Thoracic aorta (tissue), 2 donors: ENCODE results near the gene SLC4A3. TPM values are rescaled to one million over a fixed set of nuclear protein-coding genes. Genes with fewer than 3 reads are reported as not detected.

Source experiments
- ATAC-seq: fragments of 150-250 bp; one replicate; pipeline ENCODE4 v1.8.0; 2017; ENCODE audit warnings: low read depth; ENCODE audit not compliant: insufficient number of reproducible peaks, low FRiP score
- DNase-seq: peaks from one replicate; pipeline ENCODE4 v3.0.0-alpha.2; 2020; ENCODE audit warnings: low spot score
- H3K27ac ChIP-seq, 2 donors: fragments of 200-600 bp; sonication (generic); 1 replicate in 1 of 2; 2 replicates in 1 of 2; pipeline ENCODE4 v1.5.1; 2016; ENCODE audit warnings: mild to moderate bottlenecking in 2 of 2, moderate library complexity in 2 of 2
- H3K27me3 ChIP-seq: fragments of 200-600 bp; sonication (generic); replicated peaks from 2 replicates; pipeline ENCODE4 v1.6.0; 2016; ENCODE audit warnings: mild to moderate bottlenecking; ENCODE audit not compliant: insufficient read depth
- H3K36me3 ChIP-seq: fragments of 200-600 bp; sonication (generic); one replicate; pipeline ENCODE4 v1.5.1; 2016
- H3K4me1 ChIP-seq, 2 donors: fragments of 200-600 bp; sonication (generic); 1 replicate in 1 of 2; 2 replicates in 1 of 2; pipeline versions ENCODE4 v1.5.1 to v1.6.0; 2016; ENCODE audit warnings: low read depth in 2 of 2, mild to moderate bottlenecking in 1 of 2; ENCODE audit not compliant: control insufficient read depth in 1 of 2
- H3K4me3 ChIP-seq: fragments of 200-600 bp; sonication (generic); 2 replicates; pipeline ENCODE4 v1.5.1; 2016; ENCODE audit warnings: mild to moderate bottlenecking
- H3K9me3 ChIP-seq: fragments of 200-600 bp; sonication (generic); 2 replicates; pipeline ENCODE4 v1.5.1; 2016
- total RNA-seq, 2 donors: library from RNA; depleted of rRNA; stranded (reverse); fragments of >200 nt; gene quantifications; one replicate each; pipeline versions ENCODE4 v1.1.0 to v1.2.3, GENCODE V29; 2016
- TF ChIP-seq, protein P1 (sequence below): fragments of 200-600 bp; sonication (generic); IDR thresholded peaks from one replicate; pipeline ENCODE4 v1.5.1; 2019; ENCODE audit warnings: antibody characterized with exemption

SLC4A3 gene
- total RNA-seq, 2 donors from 2014 or later = 5.6 to 6.5 TPM

- no peak for ATAC-seq
- Histone ChIP-seq H3K27me3 (no peaks in the 10 kb centered on the region), H3K4me1 (no peaks in the 10 kb centered on the region), H3K9me3 (no peaks in the 10 kb centered on the region), H3K4me3 (no peak overlapping the region), H3K36me3 (peaks cover 32% of the 10 kb centered on the region), H3K27ac (no peak overlapping the region)
- no peak for DNase-seq
- TF ChIP-seq, protein P1, sequence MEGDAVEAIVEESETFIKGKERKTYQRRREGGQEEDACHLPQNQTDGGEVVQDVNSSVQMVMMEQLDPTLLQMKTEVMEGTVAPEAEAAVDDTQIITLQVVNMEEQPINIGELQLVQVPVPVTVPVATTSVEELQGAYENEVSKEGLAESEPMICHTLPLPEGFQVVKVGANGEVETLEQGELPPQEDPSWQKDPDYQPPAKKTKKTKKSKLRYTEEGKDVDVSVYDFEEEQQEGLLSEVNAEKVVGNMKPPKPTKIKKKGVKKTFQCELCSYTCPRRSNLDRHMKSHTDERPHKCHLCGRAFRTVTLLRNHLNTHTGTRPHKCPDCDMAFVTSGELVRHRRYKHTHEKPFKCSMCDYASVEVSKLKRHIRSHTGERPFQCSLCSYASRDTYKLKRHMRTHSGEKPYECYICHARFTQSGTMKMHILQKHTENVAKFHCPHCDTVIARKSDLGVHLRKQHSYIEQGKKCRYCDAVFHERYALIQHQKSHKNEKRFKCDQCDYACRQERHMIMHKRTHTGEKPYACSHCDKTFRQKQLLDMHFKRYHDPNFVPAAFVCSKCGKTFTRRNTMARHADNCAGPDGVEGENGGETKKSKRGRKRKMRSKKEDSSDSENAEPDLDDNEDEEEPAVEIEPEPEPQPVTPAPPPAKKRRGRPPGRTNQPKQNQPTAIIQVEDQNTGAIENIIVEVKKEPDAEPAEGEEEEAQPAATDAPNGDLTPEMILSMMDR = no peak
Measured at GRCh38 chr2:219614076-219614860, 13.2 kb upstream of the SLC4A3 start.

GRCh38 chr2:219615036-219615435 is 12.4 kb upstream of the SLC4A3 start:
- DNase-seq = no peak
- Histone ChIP-seq H3K27ac (no peak overlapping the region), H3K4me3 (no peak overlapping the region), H3K27me3 (no peaks in the 10 kb centered on the region), H3K4me1 (no peaks in the 10 kb centered on the region), H3K36me3 (peaks cover 29% of the 10 kb centered on the region), H3K9me3 (no peaks in the 10 kb centered on the region)
- TF ChIP-seq, protein P1 = no peak
- no peak for ATAC-seq

- no peaks in the 10 kb centered on the region for H3K4me1 ChIP-seq
- ATAC-seq (no peak), DNase-seq (no peak)
- peaks cover 24% of the 10 kb centered on the region for H3K36me3 ChIP-seq
- H3K27ac ChIP-seq = no peak overlapping the region
- no peaks in the 10 kb centered on the region for H3K27me3 ChIP-seq
- H3K4me3 ChIP-seq = no peak overlapping the region
- no peaks in the 10 kb centered on the region for H3K9me3 ChIP-seq
- TF ChIP-seq, protein P1 = no peak
Measured at GRCh38 chr2:219615894-219616293, 11.5 kb upstream of the SLC4A3 start.

DNA sequence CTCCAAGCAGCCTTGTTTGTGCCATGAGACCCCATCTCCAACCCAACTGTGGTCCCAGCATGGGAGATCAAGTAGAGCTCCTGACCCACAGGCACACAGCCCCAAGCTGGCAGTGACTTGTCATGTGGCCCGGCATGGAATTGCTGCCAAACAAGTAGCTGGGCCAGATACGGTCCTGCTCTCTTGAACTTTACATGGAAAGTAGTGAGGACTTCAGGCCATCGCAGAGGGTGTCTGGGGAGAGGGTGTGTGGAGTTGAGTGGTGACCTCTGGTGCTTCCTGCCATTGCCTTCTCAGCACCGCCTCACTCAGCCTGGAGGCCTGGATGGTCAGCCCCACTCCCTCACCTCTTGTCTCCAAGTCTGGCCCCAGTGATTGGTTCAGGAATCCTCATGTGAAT is 10.9 kb upstream of the SLC4A3 start:
- TF ChIP-seq, protein P1 = no peak
- Histone ChIP-seq H3K9me3 (no peaks in the 10 kb centered on the region), H3K4me3 (no peak overlapping the region), H3K4me1 (no peaks in the 10 kb centered on the region), H3K27me3 (no peaks in the 10 kb centered on the region), H3K36me3 (peaks cover 20% of the 10 kb centered on the region), H3K27ac (no peak overlapping the region)
- ATAC-seq (no peak), DNase-seq (no peak)

GRCh38 chr2:219618733-219619122 is 8.7 kb upstream of the SLC4A3 start:
- TF ChIP-seq, protein P1 = no peak

More at GRCh38 chr2:219618733-219619122, 8.7 kb upstream of the SLC4A3 start:
- Histone ChIP-seq H3K36me3 (peaks cover 11% of the 10 kb centered on the region), H3K4me3 (no peak overlapping the region), H3K9me3 (no peaks in the 10 kb centered on the region), H3K27ac (no peak overlapping the region), H3K27me3 (no peaks in the 10 kb centered on the region), H3K4me1 (no peaks in the 10 kb centered on the region)
- DNase-seq (no peak), ATAC-seq (no peak)
